HepG2 (cell line): ENCODE results near the gene PPY. TPM values are rescaled to one million over a fixed set of nuclear protein-coding genes. Genes with fewer than 3 reads are reported as not detected.

Experiments used
- DR1 ChIP-seq: sonication (generic); formaldehyde crosslinking; IDR thresholded peaks from 2 replicates; pipeline ENCODE4 v1.8.0; 2021; ENCODE audit warnings: mild to moderate bottlenecking, missing genetic modification reagents, inconsistent platforms
- ELF3 ChIP-seq: IDR thresholded peaks from 2 replicates; pipeline ENCODE4 v1.6.1; 2016; ENCODE audit warnings: missing genetic modification reagents, missing compliant biosample characterization
- FOXK1 ChIP-seq: sonication (generic); formaldehyde crosslinking; IDR thresholded peaks from 2 replicates; pipeline ENCODE4 v1.4.0; 2020; ENCODE audit warnings: low read depth, missing genetic modification reagents, borderline replicate concordance
- HNRNPH1 ChIP-seq: fragments of 200-400 bp; formaldehyde crosslinking; optimal IDR thresholded peaks from 2 replicates; pipeline ENCODE3; 2017; ENCODE audit warnings: mild to moderate bottlenecking, low read depth, low read length
- MBD4 ChIP-seq: IDR thresholded peaks from 2 replicates; pipeline ENCODE4 v1.6.1; 2012; ENCODE audit warnings: low read length, inconsistent platforms, borderline replicate concordance
- PCBP2 ChIP-seq: fragments of 200-400 bp; formaldehyde crosslinking; optimal IDR thresholded peaks from 2 replicates; pipeline ENCODE3; 2018; ENCODE audit warnings: low read length, low read depth; ENCODE audit not compliant: poor library complexity, severe bottlenecking
- RAD21 ChIP-seq: fragments of 450-650 bp; formaldehyde crosslinking; IDR thresholded peaks from 2 replicates; pipeline ENCODE4 v1.5.0; 2020; ENCODE audit warnings: mild to moderate bottlenecking
- RERE ChIP-seq: IDR thresholded peaks from 2 replicates; pipeline ENCODE4 v1.6.1; 2016; ENCODE audit warnings: low read depth, missing genetic modification reagents, missing compliant biosample characterization
- SP1 ChIP-seq, 2 experiments: fragments of 450-650 bp in 1 of 2; sonication (generic) in 1 of 2; formaldehyde crosslinking in 1 of 2; IDR thresholded peaks; 2 replicates each; pipeline versions ENCODE4 v1.4.0 to v1.6.1; 2016 to 2020; ENCODE audit warnings: missing genetic modification reagents in 1 of 2
- TCF7L2 ChIP-seq: IDR thresholded peaks from 2 replicates; pipeline ENCODE4 v1.6.1; 2011; ENCODE audit warnings: mild to moderate bottlenecking, low read depth, low read length, moderate library complexity
- TFDP1 ChIP-seq: IDR thresholded peaks from 2 replicates; pipeline ENCODE4 v1.6.1; 2016; ENCODE audit warnings: missing compliant biosample characterization, missing genetic modification reagents, borderline replicate concordance
- TOE1 ChIP-seq: sonication (generic); formaldehyde crosslinking; IDR thresholded peaks from 2 replicates; pipeline ENCODE4 v1.4.0; 2020; ENCODE audit warnings: mild to moderate bottlenecking, missing genetic modification reagents
- XRCC5 ChIP-seq: fragments of 200-400 bp; formaldehyde crosslinking; optimal IDR thresholded peaks from 2 replicates; pipeline ENCODE3; 2017; ENCODE audit warnings: mild to moderate bottlenecking, low read length
- ZNF557 ChIP-seq: sonication (generic); formaldehyde crosslinking; IDR thresholded peaks from 2 replicates; pipeline ENCODE4 v1.4.0; 2020; ENCODE audit warnings: missing genetic modification reagents
- ZNF570 ChIP-seq: sonication (generic); formaldehyde crosslinking; IDR thresholded peaks from 2 replicates; pipeline ENCODE4 v1.4.0; 2020; ENCODE audit warnings: mild to moderate bottlenecking, missing genetic modification reagents, borderline replicate concordance
- ZNF652 ChIP-seq: IDR thresholded peaks from 2 replicates; pipeline ENCODE4 v1.6.1; 2016; ENCODE audit warnings: low read depth, borderline replicate concordance
- ZNF687 ChIP-seq: sonication (generic); formaldehyde crosslinking; IDR thresholded peaks from 2 replicates; pipeline ENCODE4 v1.5.1; 2020; ENCODE audit warnings: mild to moderate bottlenecking, missing genetic modification reagents, moderate library complexity
- ZNF777 ChIP-seq: sonication (generic); formaldehyde crosslinking; IDR thresholded peaks from 2 replicates; pipeline ENCODE4 v1.4.0; 2020; ENCODE audit warnings: missing genetic modification reagents
- ZNF782 ChIP-seq: sonication (generic); formaldehyde crosslinking; IDR thresholded peaks from 2 replicates; pipeline ENCODE4 v1.4.0; 2020; ENCODE audit warnings: missing genetic modification reagents, mild to moderate bottlenecking, borderline replicate concordance
- polyA plus RNA-seq, 8 experiments: library from polyadenylated mRNA; depleted of rRNA in 3 of 8; stranded (reverse) in 7 of 8; unstranded in 1 of 8; fragments of >200 nt; fragmentation: Illumina TruSeq in 4 of 8; extraction: Trizol in 4 of 8; gene quantifications; 2 replicates each; pipeline versions ENCODE4 v1.2.1 to v1.2.3, GENCODE V29; 2011 to 2016; ENCODE audit warnings: low read depth in 4 of 8, missing spikeins in 1 of 8, mixed read lengths in 1 of 8; ENCODE audit not compliant: insufficient read depth in 1 of 8
- total RNA-seq, 5 experiments: library from RNA; depleted of rRNA; stranded (reverse); fragments of >200 nt; fragmentation: Illumina TruSeq; extraction: Trizol; gene quantifications; 2 replicates each; pipeline ENCODE4 v1.2.3, GENCODE V29; 2016; ENCODE audit warnings: low read depth in 1 of 5

PPY gene
- total and polyA plus RNA-seq, 2 of the 13 experiments (the other 11 are each of a cell fraction or from before 2014, with no cell fraction given): not detected

- TF ChIP-seq RERE (CRISPR knock-in tag) (no peak), ELF3 (CRISPR knock-in tag) (0 out of 2 replicates have a peak, but pooled peaks have one; percentile 19), SP1 (IDR thresholded peaks at IDR 0.05) (no peak), SP1 (CRISPR knock-in tag; IDR thresholded peaks at IDR 0.05) (no peak), DR1 (CRISPR knock-in tag) (no peak), TOE1 (CRISPR knock-in tag) (no peak), TCF7L2 (no peak), PCBP2 (no peak), RAD21 (CRISPR knock-in tag) (no peak), ZNF777 (CRISPR knock-in tag) (no peak), MBD4 (no peak), ZNF782 (CRISPR knock-in tag) (no peak; the same call in 1 of the 2 replicates), TFDP1 (no peak), FOXK1 (no peak), ZNF570 (CRISPR knock-in tag) (no peak), ZNF652 (CRISPR knock-in tag) (no peak), XRCC5 (no peak), ZNF557 (no peak), HNRNPH1 (no peak), ZNF687 (CRISPR knock-in tag) (peak; percentile 36)
Observed at GRCh38 chr17:43931062-43931571, 11.2 kb downstream of the PPY start (continued).
